ENCODE results near the gene FGD4. TPM values are rescaled to one million over a fixed set of nuclear protein-coding genes. Genes with fewer than 3 reads are reported as not detected.

The FGD4 gene
- total and polyA plus RNA-seq, 9 of the 15 experiments (the other 6 are each of a cell fraction or from before 2014, with no cell fraction given), result 0.05 to 0.51 (median 0.27) TPM

- TF ChIP-seq SMARCB1 (IDR thresholded peaks at IDR 0.05; ENCODE audit: insufficient read length, low read depth) (no peak), KLF1 (tag; IDR thresholded peaks at IDR 0.05) (no peak), NKRF (IDR thresholded peaks at IDR 0.05; ENCODE audit: borderline replicate concordance) (no peak), ZNF174 (CRISPR knock-in tag; IDR thresholded peaks at IDR 0.05) (no peak), HNRNPH1 (optimal IDR thresholded peaks at IDR 0.05; ENCODE audit: low read depth, low read length) (no peak), CCNT2 (IDR thresholded peaks at IDR 0.05; ENCODE audit: borderline replicate concordance, extremely low read depth, insufficient read length, low read depth, low read length) (no peak), PCBP2 (IDR thresholded peaks at IDR 0.05; ENCODE audit: low read depth, low read length, poor library complexity, severe bottlenecking) (no peak), ZNF146 (CRISPR knock-in tag; IDR thresholded peaks at IDR 0.05; ENCODE audit: unreplicated experiment) (no peak)
- TF ChIP-seq, protein P1, sequence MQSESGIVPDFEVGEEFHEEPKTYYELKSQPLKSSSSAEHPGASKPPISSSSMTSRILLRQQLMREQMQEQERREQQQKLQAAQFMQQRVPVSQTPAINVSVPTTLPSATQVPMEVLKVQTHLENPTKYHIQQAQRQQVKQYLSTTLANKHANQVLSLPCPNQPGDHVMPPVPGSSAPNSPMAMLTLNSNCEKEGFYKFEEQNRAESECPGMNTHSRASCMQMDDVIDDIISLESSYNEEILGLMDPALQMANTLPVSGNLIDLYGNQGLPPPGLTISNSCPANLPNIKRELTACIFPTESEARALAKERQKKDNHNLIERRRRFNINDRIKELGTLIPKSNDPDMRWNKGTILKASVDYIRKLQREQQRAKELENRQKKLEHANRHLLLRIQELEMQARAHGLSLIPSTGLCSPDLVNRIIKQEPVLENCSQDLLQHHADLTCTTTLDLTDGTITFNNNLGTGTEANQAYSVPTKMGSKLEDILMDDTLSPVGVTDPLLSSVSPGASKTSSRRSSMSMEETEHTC (IDR thresholded peaks at IDR 0.05), result no peak
Measured at GRCh38 chr12:32512910-32513309, 113.6 kb downstream of the FGD4 start (continued).

Data from K562 (cell line).